HEK293T (cell line): ENCODE results near the gene PRDM15.

Experiments used
- CTCF ChIA-PET: fragments of 350-600 bp; formaldehyde crosslinking; extraction: SDS; loops from one replicate; lab custom pipeline; 2021; ENCODE audit warnings: antibody characterized with exemption, inconsistent platforms; lab: Yijun Ruan, JAX
- POLR2A ChIA-PET: fragments of 350-600 bp; formaldehyde crosslinking; extraction: SDS; loops from one replicate; lab custom pipeline; 2020; ENCODE audit warnings: antibody characterized with exemption, inconsistent platforms; lab: Yijun Ruan, JAX
- DNase-seq: peaks from one replicate; pipeline ENCODE4 v3.0.0; 2012; ENCODE audit warnings: mixed read lengths; ENCODE audit errors: extremely low spot score
- ARNT ChIP-seq: fragments of 450-650 bp; IDR thresholded peaks from 2 replicates; pipeline ENCODE4 v1.6.1; 2017; ENCODE audit warnings: mild to moderate bottlenecking
- BHLHE40 ChIP-seq: fragments of 450-650 bp; IDR thresholded peaks from 2 replicates; pipeline ENCODE4 v1.6.1; 2016; ENCODE audit warnings: mild to moderate bottlenecking, moderate library complexity, borderline replicate concordance
- CTBP1 ChIP-seq: fragments of 450-650 bp; IDR thresholded peaks from 2 replicates; pipeline ENCODE4 v1.6.1; 2016; ENCODE audit warnings: borderline replicate concordance
- ELF4 ChIP-seq: fragments of 450-650 bp; IDR thresholded peaks from 2 replicates; pipeline ENCODE4 v1.6.1; 2017; ENCODE audit warnings: antibody characterized with exemption
- FOXA1 ChIP-seq: fragments of 450-650 bp; IDR thresholded peaks from 2 replicates; pipeline ENCODE4 v1.6.1; 2016; ENCODE audit warnings: mild to moderate bottlenecking
- FOXK2 ChIP-seq: fragments of 450-650 bp; IDR thresholded peaks from 2 replicates; pipeline ENCODE4 v1.6.1; 2016; ENCODE audit warnings: mild to moderate bottlenecking
- FOXM1 ChIP-seq: fragments of 450-650 bp; IDR thresholded peaks from 2 replicates; pipeline ENCODE4 v1.6.1; 2017; ENCODE audit warnings: mild to moderate bottlenecking, borderline replicate concordance
- HDGF ChIP-seq: fragments of 450-650 bp; IDR thresholded peaks from 2 replicates; pipeline ENCODE4 v1.6.1; 2017; ENCODE audit warnings: antibody characterized with exemption, borderline replicate concordance
- L3MBTL2 ChIP-seq: fragments of 450-650 bp; conservative IDR thresholded peaks from 2 replicates; pipeline ENCODE4 v1.6.1; 2016; ENCODE audit warnings: mild to moderate bottlenecking
- LEF1 ChIP-seq: fragments of 450-650 bp; IDR thresholded peaks from 2 replicates; pipeline ENCODE4 v1.6.1; 2017; ENCODE audit warnings: mild to moderate bottlenecking, borderline replicate concordance
- NFRKB ChIP-seq: fragments of 450-650 bp; IDR thresholded peaks from 2 replicates; pipeline ENCODE4 v1.6.1; 2016; ENCODE audit warnings: mild to moderate bottlenecking, moderate library complexity
- PKNOX1 ChIP-seq: fragments of 450-650 bp; IDR thresholded peaks from 2 replicates; pipeline ENCODE4 v1.6.1; 2016
- SP1 ChIP-seq: fragments of 450-650 bp; IDR thresholded peaks from 2 replicates; pipeline ENCODE4 v1.6.1; 2017
- SUZ12 ChIP-seq: fragments of 450-650 bp; IDR thresholded peaks from 2 replicates; pipeline ENCODE4 v1.6.1; 2016; ENCODE audit warnings: mild to moderate bottlenecking
- TARDBP ChIP-seq: fragments of 450-650 bp; IDR thresholded peaks from 2 replicates; pipeline ENCODE4 v1.6.1; 2016
- ZNF384 ChIP-seq: fragments of 450-650 bp; IDR thresholded peaks from 2 replicates; pipeline ENCODE4 v1.6.1; 2016

The PRDM15 gene

GRCh38 chr21:41764558-41765419 is 114.4 kb downstream of the PRDM15 start:
- CTCF ChIA-PET = interaction anchor here (1.8 kb wide), 1 partner anchor 153 kb away, joined by 6 read pairs; no protein-coding TSS in a partner anchor
- no peak for DNase-seq
- POLR2A ChIA-PET = no interaction called here
- no peak for TF ChIP-seq LEF1
- TF ChIP-seq NFRKB = no peak
- no peak for TF ChIP-seq ZNF384
- TF ChIP-seq FOXA1 = no peak
- TF ChIP-seq SUZ12 = no peak
- TF ChIP-seq HDGF = no peak
- TF ChIP-seq FOXM1 = no peak
- no peak for TF ChIP-seq FOXK2
- TF ChIP-seq TARDBP = no peak
- no peak for TF ChIP-seq BHLHE40
- no peak for TF ChIP-seq PKNOX1
- TF ChIP-seq ARNT = no peak

GRCh38 chr21:41763996-41764395 is 115.1 kb downstream of the PRDM15 start:
- ChIA-PET CTCF (interaction anchor here (1.8 kb wide), 1 partner anchor 152 kb away, joined by 6 read pairs; no protein-coding TSS in a partner anchor), POLR2A (interaction anchor here (0.9 kb wide), 1 partner anchor 14 kb away, joined by 3 read pairs; no protein-coding TSS in a partner anchor)
- no peak for TF ChIP-seq CTBP1
- TF ChIP-seq L3MBTL2 = no peak
- TF ChIP-seq ARNT = no peak
- no peak for DNase-seq

- ChIA-PET CTCF (interaction anchor here (1.8 kb wide), 1 partner anchor 151 kb away, joined by 6 read pairs; no protein-coding TSS in a partner anchor), POLR2A (interaction anchor here (0.9 kb wide), 1 partner anchor 15 kb away, joined by 3 read pairs; no protein-coding TSS in a partner anchor)
- no peak for TF ChIP-seq ARNT
- TF ChIP-seq BHLHE40 = no peak
- no peak for TF ChIP-seq SUZ12
- TF ChIP-seq CTBP1 = no peak
- TF ChIP-seq ELF4 = no peak
- TF ChIP-seq LEF1 = no peak
- no peak for TF ChIP-seq TARDBP
- TF ChIP-seq PKNOX1 = no peak
- no peak for TF ChIP-seq FOXM1
- no peak for TF ChIP-seq NFRKB
- no peak for TF ChIP-seq FOXA1
- no peak for TF ChIP-seq FOXK2
- no peak for TF ChIP-seq ZNF384
- no peak for TF ChIP-seq SP1
- TF ChIP-seq HDGF = no peak
- TF ChIP-seq L3MBTL2 = no peak
- DNase-seq = no peak
These were observed 115.7 kb downstream of the PRDM15 start for GRCh38 chr21:41763398-41763931.

- TF ChIP-seq HDGF (no peak), SUZ12 (no peak), FOXK2 (no peak), ARNT (no peak), NFRKB (no peak), ELF4 (no peak), PKNOX1 (no peak), FOXA1 (no peak), LEF1 (no peak), L3MBTL2 (no peak), BHLHE40 (no peak), TARDBP (no peak), FOXM1 (no peak), ZNF384 (no peak)
- DNase-seq = no peak
- POLR2A ChIA-PET = no interaction called here
- CTCF ChIA-PET = no interaction called here
These were observed 116.4 kb downstream of the PRDM15 start for GRCh38 chr21:41762753-41763152.

- TF ChIP-seq LEF1 (no peak), NFRKB (no peak), ZNF384 (no peak), HDGF (no peak), ARNT (no peak)
- ChIA-PET POLR2A (interaction anchor here (1.1 to 1.3 kb wide), 3 partner anchors 10 to 83 kb away, joined by 3 to 6 read pairs (median 5); no protein-coding TSS in a partner anchor), CTCF (no interaction called here)
- DNase-seq = no peak
These were observed 117.1 kb downstream of the PRDM15 start for GRCh38 chr21:41761934-41762635.
